AG09319 (cell line): Measurements from ENCODE around the gene ZBTB16.

Experiments
- DNase-seq: peaks from one replicate; pipeline ENCODE4 v3.0.0-alpha.2; 2010; ENCODE audit warnings: low read depth; ENCODE audit errors: extremely low read depth
- TF ChIP-seq, protein P1 (sequence below): IDR thresholded peaks from 2 replicates; pipeline ENCODE4 v1.5.1; 2011; ENCODE audit warnings: low read depth, mild to moderate bottlenecking, inconsistent platforms, low read length, moderate library complexity

Gene ZBTB16

GRCh38 chr11:114279792-114280546 is 220.5 kb downstream of the ZBTB16 start:
- TF ChIP-seq, protein P1, sequence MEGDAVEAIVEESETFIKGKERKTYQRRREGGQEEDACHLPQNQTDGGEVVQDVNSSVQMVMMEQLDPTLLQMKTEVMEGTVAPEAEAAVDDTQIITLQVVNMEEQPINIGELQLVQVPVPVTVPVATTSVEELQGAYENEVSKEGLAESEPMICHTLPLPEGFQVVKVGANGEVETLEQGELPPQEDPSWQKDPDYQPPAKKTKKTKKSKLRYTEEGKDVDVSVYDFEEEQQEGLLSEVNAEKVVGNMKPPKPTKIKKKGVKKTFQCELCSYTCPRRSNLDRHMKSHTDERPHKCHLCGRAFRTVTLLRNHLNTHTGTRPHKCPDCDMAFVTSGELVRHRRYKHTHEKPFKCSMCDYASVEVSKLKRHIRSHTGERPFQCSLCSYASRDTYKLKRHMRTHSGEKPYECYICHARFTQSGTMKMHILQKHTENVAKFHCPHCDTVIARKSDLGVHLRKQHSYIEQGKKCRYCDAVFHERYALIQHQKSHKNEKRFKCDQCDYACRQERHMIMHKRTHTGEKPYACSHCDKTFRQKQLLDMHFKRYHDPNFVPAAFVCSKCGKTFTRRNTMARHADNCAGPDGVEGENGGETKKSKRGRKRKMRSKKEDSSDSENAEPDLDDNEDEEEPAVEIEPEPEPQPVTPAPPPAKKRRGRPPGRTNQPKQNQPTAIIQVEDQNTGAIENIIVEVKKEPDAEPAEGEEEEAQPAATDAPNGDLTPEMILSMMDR, result no peak
- DNase-seq, result no peak

- peak; percentile 70 for DNase-seq
- TF ChIP-seq, protein P1, result peak; percentile 77
These were observed 221.2 kb downstream of the ZBTB16 start for GRCh38 chr11:114280696-114281095.

- DNase-seq, result no peak
- TF ChIP-seq, protein P1, result no peak
These were observed 222.0 kb downstream of the ZBTB16 start for GRCh38 chr11:114281388-114281956.

DNA sequence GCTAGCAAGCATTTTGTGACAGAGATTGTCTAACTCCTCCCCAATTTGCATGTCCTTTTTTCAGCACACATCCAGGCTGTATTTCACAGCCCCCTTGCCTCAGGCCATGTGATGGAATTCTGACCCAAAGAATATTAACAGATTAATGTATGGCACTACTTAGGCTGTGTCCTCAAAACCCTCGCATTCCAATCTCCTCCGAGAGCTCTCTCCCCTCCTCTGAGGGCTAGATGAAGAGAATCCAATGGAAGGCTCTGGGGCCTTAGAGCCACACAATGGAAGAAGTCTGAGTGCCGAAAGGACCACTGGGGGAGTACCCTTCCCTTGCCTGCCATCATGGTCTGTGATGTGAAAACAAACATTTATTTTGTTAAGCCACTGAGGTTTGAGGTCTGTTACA is 223.0 kb downstream of the ZBTB16 start:
- TF ChIP-seq, protein P1, result no peak
- DNase-seq, result no peak

GRCh38 chr11:114283422-114283821 is 223.9 kb downstream of the ZBTB16 start:
- TF ChIP-seq, protein P1, result no peak
- no peak for DNase-seq

DNA sequence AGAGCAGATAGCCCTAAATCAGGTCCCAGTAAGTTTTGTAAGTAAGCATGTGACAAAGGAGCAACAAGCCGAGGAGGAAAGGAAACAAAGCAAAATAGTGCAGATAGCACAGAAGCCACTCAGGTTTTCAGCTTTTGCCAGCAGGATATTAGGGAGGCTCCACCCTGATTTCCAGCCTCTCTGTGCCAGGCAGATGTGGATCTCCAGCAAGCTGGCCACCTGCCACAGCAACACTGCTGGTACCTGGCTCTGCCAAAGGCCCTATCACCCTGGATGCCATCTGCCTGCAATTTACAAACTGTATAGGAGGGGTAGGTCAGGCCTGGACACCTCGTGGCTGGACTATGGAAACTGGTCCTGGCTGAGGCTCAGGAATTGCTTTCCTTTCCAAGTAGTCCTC is 224.5 kb downstream of the ZBTB16 start:
- DNase-seq, result no peak
- TF ChIP-seq, protein P1, result no peak

- DNase-seq, result no peak
- TF ChIP-seq, protein P1, result no peak
These were observed 225.4 kb downstream of the ZBTB16 start for GRCh38 chr11:114284914-114285313.
